ENCODE results near the gene LAMA5.

LAMA5 gene

DNA sequence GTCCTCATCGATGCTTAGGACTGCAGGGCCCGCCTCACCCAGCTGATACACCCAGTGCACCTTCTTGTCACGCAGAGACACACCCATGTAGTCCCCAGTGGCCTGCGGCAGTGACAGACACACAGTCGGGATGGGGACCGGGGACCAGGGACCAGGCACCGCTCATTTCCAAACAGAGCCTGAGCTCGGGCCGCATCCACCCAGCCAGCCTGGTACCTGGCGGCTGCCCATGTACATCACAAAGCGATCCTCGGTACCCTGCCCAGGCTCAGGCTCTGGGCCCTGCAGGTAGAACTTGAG is 52.8 kb downstream of the LAMA5 start:
- H3K27ac Mint-ChIP-seq = no peak overlapping the region

DNA sequence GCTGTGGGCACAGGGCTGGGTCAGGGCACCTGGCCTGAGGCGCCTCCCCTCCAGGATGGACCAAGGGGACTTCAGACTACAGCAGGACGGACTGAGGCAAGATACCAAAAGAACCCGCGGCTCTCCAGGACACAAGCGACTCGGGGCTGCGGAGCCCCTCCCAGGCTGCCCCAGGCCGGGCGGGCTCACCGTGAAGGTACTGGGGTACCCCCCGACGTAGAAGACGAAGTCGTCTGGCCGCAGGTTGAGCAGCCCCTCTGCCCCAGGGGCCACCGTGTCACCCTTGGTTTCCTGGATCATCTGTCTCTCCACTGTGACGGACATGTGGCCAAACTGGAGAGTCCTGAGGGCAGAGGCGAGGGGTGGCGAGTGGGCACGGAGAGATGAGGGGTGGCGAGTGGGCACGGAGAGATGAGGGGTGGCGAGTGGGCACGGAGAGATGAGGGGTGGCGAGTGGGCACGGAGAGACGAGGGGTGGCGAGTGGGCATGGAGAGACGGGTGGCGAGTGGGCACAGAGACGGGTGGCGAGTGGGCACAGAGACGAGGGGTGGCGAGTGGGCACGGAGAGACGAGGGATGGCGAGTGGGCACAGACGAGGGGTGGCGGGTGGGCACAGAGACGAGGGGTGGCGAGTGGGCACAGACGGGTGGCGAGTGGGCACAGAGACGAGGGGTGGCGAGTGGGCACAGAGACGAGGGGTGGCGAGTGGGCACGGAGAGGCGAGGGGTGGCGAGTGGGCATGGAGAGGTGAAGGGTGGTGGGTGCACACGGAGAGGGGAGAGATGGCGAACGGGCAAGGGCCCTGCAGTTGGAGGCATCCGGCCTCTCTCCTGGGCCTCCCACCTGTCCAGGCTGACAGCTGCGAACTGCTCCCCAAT is 53.4 kb downstream of the LAMA5 start:
- Mint-ChIP-seq H3K36me3 (ENCODE audit: low read depth) (no peaks in the 10 kb centered on the region), H3K27ac (no peak overlapping the region)

More for the DNA sequence above, 52.8 kb downstream of the LAMA5 start:
- no peak for DNase-seq
- H3K27me3 Mint-ChIP-seq = no peaks in the 10 kb centered on the region
- H3K9me3 Mint-ChIP-seq = no peaks in the 10 kb centered on the region
- ATAC-seq = no peak
- no peaks in the 10 kb centered on the region for H3K36me3 Mint-ChIP-seq (ENCODE audit: low read depth)
- no peak overlapping the region for H3K4me3 Mint-ChIP-seq
- H3K4me1 Mint-ChIP-seq = no peaks in the 10 kb centered on the region

DNA sequence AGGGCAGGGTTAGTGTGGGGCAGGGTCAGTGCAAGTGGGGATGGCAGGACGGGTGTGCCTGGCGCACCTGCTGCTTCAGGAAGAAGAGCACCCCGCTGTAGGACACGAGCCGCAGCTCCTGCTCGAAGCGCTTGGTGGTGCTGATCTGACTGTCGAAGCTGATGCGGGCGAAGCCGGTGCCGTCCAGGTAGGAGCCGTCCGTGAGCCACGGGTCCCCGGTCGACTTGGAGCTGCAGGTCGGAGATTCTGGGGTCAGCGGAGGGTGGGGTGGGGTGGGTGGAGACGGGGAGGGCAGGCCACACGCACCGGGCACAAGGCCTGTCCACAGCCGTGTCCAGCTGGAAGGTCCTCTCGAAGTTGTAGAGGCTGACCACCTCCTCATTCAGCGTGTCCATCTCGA is 54.1 kb downstream of the LAMA5 start:
- ATAC-seq = no peak
- Mint-ChIP-seq H3K36me3 (ENCODE audit: low read depth) (peaks cover under 1% of the 10 kb centered on the region), H3K27me3 (no peaks in the 10 kb centered on the region)

More for the DNA sequence above, 53.4 kb downstream of the LAMA5 start:
- Mint-ChIP-seq H3K9me3 (no peaks in the 10 kb centered on the region), H3K4me1 (no peaks in the 10 kb centered on the region), H3K4me3 (no peak overlapping the region), H3K27me3 (no peaks in the 10 kb centered on the region)
- no peak for ATAC-seq
- DNase-seq = no peak

DNA sequence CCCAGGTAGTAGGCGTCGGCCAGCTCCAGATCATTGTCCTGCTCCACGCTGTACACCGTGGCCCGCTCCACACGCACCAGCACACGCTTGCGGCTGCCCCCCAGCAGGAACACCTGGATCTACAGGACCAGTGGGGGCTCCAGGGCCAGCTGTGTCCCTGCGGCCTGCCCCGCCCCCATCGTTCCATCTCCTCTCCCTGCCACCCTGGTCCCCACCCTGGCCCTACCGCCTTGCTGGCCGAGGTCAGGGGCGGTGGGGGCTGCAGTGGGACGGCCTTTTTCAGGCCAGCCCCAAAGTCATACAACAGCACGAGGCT is 54.5 kb downstream of the LAMA5 start:
- no peaks in the 10 kb centered on the region for H3K27me3 Mint-ChIP-seq
- no peaks in the 10 kb centered on the region for H3K9me3 Mint-ChIP-seq
- no peaks in the 10 kb centered on the region for H3K4me1 Mint-ChIP-seq
- H3K27ac Mint-ChIP-seq = no peak overlapping the region
- ATAC-seq (no peak), DNase-seq (no peak)
- no peak overlapping the region for H3K4me3 Mint-ChIP-seq
- H3K36me3 Mint-ChIP-seq (ENCODE audit: low read depth) = peaks cover 3% of the 10 kb centered on the region

More for the DNA sequence above, 54.1 kb downstream of the LAMA5 start:
- DNase-seq = no peak
- Mint-ChIP-seq H3K4me3 (no peak overlapping the region), H3K4me1 (no peaks in the 10 kb centered on the region), H3K9me3 (no peaks in the 10 kb centered on the region), H3K27ac (no peak overlapping the region)

DNA sequence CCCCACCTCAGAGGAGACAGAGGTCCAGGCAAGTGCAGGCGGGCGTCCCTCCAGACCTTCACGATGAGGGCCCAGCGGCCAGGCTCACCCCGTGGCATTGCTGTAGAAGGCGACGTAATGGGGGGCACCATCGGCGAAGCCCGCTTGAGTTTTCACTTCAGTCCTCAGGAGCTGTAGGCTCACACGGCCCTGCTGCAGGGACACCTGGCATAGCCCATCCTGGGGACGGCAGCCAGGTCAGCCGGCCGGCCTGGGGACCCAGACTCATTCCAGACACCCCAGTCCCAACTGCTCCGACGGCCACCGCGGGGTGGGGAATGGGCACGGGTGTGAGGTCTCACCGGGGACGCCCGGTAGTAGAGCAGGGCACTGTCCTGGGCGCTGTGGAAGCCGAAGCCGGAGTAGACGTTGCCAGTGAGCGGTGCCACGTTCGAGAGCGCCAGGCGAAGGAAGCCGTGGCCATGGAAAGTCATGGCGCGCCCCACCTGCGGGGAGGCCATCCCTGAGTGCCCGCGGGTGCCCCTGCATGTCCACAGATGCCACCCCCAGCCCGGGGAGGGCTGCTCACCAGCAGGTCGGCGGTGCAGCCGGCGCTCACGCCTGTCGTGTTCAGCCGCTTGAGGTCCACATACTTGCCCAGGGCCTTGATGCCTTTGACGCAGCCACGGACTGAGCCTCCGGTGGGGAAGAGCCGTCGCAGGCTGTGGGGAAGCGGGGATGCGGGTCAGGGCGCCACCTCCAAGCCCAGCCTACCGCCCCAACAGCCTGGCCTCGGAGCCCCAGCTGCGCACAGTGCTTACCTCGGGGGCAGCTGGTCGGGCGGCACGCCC is 55.1 kb downstream of the LAMA5 start:
- DNase-seq (no peak), ATAC-seq (no peak)
- Mint-ChIP-seq H3K9me3 (no peaks in the 10 kb centered on the region), H3K4me3 (no peak overlapping the region), H3K36me3 (ENCODE audit: low read depth) (peaks cover 3% of the 10 kb centered on the region), H3K27me3 (no peaks in the 10 kb centered on the region), H3K27ac (no peak overlapping the region), H3K4me1 (no peaks in the 10 kb centered on the region)

DNA sequence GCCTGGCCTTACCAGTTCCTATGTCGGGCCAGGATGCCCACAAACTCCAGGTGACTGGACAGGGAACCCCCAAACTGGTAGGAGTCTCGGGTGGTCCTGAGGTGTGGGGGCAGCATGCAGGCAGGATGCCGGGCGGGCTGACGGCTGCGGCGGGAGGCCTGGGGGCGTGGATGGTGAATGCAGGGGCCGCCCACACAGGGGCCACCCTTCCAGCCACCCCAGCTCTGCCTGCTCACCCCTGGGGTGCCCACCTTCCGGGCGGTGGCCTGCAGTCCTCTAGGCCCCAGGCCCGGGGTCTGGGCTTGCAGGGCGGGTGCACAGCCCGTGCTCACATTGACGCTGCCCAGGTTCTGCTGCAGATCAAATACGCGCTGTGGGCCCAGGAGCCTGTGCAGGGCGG is 56.0 kb downstream of the LAMA5 start:
- no peak overlapping the region for H3K27ac Mint-ChIP-seq
- DNase-seq (no peak), ATAC-seq (no peak)
- H3K4me3 Mint-ChIP-seq = no peak overlapping the region
- H3K36me3 Mint-ChIP-seq (ENCODE audit: low read depth) = peaks cover 3% of the 10 kb centered on the region
- H3K27me3 Mint-ChIP-seq = no peaks in the 10 kb centered on the region
- no peaks in the 10 kb centered on the region for H3K4me1 Mint-ChIP-seq
- H3K9me3 Mint-ChIP-seq = no peaks in the 10 kb centered on the region

DNA sequence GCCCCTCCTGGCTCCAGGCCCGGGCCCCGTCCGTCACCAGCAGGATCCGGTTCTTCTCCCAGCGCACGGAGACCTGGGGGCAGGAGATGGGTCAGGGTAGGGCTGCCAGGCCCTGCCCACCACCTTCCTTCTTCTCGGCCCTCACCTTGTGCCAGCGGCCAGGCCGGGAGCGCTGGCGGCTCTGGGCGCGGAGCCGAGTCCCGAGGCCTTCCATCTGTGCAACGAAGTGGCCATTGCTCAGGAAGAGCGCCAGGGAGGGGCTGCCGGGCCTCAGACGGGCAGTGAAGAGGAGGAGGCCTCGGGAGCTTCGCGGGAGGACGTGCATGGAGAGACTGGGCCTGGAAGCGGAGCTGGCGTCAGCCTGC is 56.4 kb downstream of the LAMA5 start:
- H3K27me3 Mint-ChIP-seq = no peaks in the 10 kb centered on the region
- H3K9me3 Mint-ChIP-seq = no peaks in the 10 kb centered on the region
- DNase-seq (no peak), ATAC-seq (no peak)
- H3K27ac Mint-ChIP-seq = no peak overlapping the region
- no peaks in the 10 kb centered on the region for H3K4me1 Mint-ChIP-seq
- peaks cover 6% of the 10 kb centered on the region for H3K36me3 Mint-ChIP-seq (ENCODE audit: low read depth)
- H3K4me3 Mint-ChIP-seq = no peak overlapping the region

DNA sequence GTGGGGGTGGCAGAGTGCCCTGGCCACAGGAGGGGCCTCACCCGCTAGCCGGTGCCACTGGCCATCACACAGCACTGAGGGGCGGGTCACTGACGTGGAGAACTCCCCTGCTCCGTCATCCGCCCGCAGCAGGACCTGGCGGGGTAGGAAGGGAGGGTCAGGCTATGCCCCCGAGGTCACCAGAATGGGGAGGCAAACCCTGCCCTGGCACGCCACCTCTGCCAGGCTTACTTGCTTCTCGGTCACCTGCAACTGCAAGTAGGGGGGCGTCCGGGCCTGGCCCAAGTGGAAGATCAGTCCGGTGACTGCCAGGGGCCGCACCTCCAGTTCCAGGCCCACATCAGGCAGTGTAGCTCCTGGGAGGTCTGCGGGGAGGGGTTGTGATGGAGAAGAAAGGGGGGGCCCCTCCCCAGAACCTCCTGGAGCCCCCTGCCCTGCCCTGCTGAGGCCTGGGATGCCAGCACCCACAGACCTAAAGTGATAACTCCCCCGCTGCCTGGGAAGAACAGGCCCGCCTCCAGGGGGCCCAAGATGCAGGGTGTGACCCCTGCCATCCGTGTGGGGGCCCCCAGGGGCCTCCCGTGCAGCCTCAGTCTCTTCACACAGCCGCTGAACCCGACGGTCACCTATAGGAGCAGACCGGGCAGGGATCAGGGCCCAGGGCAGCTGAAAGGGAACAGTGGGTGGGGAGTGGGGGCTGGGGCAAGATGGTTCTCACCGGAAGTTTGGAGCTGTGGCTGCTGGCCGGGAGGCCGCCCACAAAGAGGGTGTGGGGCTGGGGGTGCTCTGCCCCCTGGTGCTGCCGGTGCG is 57.0 kb downstream of the LAMA5 start:
- Mint-ChIP-seq H3K36me3 (ENCODE audit: low read depth) (peaks cover 11% of the 10 kb centered on the region), H3K4me1 (peaks cover 3% of the 10 kb centered on the region), H3K4me3 (no peak overlapping the region), H3K9me3 (no peaks in the 10 kb centered on the region), H3K27ac (no peak overlapping the region), H3K27me3 (no peaks in the 10 kb centered on the region)
- DNase-seq (no peak), ATAC-seq (no peak)

DNA sequence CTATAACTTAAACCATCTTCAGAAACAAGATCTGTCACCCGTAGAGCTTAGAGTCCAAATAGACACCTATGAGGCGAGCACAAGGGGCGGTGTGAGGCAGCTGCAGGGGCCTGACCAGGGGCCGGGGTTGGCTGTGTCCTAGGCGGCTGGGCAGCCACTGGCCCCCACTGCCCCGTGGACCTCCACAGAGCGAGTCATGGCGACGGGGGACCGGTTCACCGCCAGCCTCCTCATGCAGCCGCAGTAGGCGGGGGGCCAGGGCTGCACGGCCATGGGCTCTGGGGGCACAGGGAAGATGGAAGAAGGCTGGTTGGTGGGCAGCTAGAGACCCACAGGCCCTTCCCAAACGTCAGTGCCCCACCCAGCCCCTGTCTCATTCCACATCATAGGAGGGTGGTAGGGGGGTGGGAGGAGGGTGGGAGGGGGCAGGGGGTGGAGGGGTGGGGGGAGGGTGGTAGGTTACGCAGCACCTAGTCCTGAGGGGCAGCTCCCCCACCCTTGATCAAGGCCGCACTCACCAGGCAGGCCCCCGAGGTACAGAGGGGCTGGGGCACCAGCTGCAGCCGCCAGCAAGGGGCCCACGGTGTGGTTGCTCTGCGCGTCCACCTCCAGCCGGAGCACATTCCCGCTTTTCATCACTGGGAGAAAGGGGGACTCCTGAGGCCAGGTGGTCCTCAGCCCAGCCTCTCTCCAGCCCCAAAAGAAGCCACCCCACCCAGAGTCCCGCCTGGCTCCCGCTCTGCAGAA is 57.7 kb downstream of the LAMA5 start:
- Mint-ChIP-seq H3K4me1 (peaks cover 10% of the 10 kb centered on the region), H3K36me3 (ENCODE audit: low read depth) (peaks cover 16% of the 10 kb centered on the region), H3K27ac (no peak overlapping the region), H3K4me3 (no peak overlapping the region), H3K27me3 (no peaks in the 10 kb centered on the region), H3K9me3 (no peaks in the 10 kb centered on the region)
- no peak for DNase-seq
- ATAC-seq = no peak

DNA sequence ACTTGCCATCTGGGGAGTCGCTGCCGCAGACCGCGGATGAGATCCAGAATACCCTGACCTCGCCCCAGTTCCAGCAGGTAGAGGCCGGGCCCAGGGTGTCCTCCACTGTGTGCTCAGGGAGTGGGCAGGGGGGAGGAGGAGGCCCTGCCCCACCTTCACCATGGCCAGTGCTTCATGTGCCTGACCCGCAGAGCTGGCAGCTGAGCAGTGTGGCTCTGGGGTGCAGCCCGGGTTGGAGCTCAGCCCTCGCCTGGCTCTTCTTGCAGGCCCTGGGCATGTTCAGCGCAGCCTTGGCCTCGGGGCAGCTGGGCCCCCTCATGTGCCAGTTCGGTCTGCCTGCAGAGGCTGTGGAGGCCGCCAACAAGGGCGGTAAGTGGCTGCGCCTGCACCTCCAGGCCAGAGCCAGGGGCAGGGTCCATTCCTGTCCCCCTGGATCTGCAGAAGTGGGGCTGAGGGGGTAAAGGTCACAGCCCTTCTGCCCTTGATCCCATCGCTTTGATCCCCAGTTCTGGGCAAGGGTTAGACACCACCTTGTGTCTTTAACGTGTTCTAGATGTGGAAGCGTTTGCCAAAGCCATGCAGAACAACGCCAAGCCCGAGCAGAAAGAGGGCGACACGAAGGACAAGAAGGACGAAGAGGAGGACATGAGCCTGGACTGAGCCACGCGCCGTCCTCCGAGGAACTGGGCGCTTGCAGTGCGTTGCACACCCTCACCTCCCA is 58.9 kb downstream of the LAMA5 start:
- peaks cover 16% of the 10 kb centered on the region for H3K4me1 Mint-ChIP-seq
- no peaks in the 10 kb centered on the region for H3K9me3 Mint-ChIP-seq
- H3K4me3 Mint-ChIP-seq = no peak overlapping the region
- peaks cover 27% of the 10 kb centered on the region for H3K36me3 Mint-ChIP-seq (ENCODE audit: low read depth)
- H3K27ac Mint-ChIP-seq = no peak overlapping the region
- no peak for ATAC-seq
- H3K27me3 Mint-ChIP-seq = no peaks in the 10 kb centered on the region
- DNase-seq = no peak

DNA sequence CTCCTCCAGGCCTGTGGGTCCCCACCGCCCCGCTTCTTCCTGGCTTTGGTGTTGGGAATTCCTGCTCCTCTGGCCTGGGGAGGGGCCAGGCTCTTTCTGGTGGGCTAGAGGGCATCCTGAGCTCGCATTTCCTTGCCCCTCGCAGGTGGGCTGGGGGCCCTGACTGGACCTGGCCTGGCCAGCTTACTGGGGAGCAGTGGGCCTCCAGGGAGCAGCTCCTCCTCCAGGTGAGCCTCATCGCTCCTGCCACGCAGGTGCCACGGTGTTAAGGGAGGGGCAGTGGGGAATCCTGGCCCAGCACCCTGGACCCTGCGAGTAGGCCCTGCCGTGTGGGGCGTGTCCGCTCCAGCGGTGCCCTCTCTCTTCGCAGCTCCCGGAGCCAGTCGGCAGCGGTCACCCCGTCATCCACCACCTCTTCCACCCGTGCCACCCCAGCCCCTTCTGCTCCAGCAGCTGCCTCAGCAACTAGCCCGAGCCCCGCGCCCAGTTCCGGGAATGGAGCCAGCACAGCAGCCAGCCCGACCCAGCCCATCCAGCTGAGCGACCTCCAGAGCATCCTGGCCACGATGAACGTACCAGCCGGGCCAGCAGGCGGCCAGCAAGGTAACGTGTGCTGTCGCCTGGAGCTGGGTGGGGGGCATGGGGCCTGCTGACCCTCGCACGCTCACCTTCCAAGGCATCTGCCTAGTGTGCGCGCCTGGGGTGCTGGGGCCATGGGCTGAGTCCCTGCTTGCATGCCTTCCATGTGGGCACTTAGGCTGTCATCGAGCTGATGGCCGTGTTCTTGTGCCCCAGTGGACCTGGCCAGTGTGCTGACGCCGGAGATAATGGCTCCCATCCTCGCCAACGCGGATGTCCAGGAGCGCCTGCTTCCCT is 59.6 kb downstream of the LAMA5 start:
- no peak for ATAC-seq
- H3K36me3 Mint-ChIP-seq (ENCODE audit: low read depth) = peaks cover 27% of the 10 kb centered on the region
- no peaks in the 10 kb centered on the region for H3K9me3 Mint-ChIP-seq
- no peaks in the 10 kb centered on the region for H3K27me3 Mint-ChIP-seq
- no peak overlapping the region for H3K27ac Mint-ChIP-seq
- no peak overlapping the region for H3K4me3 Mint-ChIP-seq
- peaks cover 16% of the 10 kb centered on the region for H3K4me1 Mint-ChIP-seq
- no peak for DNase-seq

DNA sequence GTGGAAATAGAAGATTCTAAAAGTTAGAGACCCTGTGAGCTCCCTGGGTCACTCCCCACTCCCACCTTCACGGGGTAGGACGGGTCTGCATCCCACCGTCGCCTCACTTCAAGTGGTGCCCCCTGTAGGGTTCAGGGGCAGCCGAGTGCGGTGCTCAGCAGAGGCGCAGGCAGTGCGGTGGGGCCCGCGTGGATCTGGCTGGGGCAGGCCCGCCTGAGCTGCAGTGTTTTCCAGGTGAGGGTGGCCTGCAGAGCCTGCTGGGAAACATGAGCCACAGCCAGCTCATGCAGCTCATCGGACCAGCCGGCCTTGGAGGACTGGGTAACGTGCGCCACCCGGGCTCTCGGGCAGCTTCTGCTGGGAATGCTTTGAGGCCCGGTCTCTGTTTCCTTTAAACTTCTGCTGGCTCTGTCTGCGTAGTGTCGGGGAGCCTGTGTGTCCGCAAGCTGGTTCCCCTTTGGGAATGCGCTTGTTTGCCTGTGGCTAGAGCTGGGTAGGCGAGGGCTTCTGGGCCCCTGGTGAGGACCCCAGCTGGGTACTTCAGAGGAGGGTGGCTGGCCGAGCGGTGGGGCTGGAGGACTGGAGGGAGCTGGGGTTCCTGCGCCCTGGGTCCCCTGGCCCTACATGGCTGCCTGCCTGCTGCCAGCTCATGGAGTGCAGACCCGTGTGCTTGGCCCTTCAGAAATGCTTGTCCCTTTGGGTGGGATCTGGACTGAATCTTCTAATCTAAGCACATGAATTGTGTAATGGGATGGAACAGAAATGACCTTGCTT is 60.5 kb downstream of the LAMA5 start:
- Mint-ChIP-seq H3K4me3 (no peak overlapping the region), H3K27ac (no peak overlapping the region), H3K27me3 (no peaks in the 10 kb centered on the region), H3K9me3 (no peaks in the 10 kb centered on the region), H3K36me3 (ENCODE audit: low read depth) (peaks cover 27% of the 10 kb centered on the region), H3K4me1 (peaks cover 18% of the 10 kb centered on the region)
- ATAC-seq (no peak), DNase-seq (no peak)
